Transverse colon (tissue), 4 donors: Measurements from ENCODE around the gene NKD1. TPM values are rescaled to one million over a fixed set of nuclear protein-coding genes. Genes with fewer than 3 reads are reported as not detected.
A peak's percentile ranks its signal among the peaks of the same experiment; 100 is the strongest.

Experiments
- DNase-seq: peaks from one replicate; pipeline ENCODE4 v3.0.0-alpha.2; 2019
- H3K27ac ChIP-seq, 4 donors: fragments of 200-600 bp; sonication (generic); 2 replicates each; pipeline ENCODE4 v1.5.1; 2016 to 2018; ENCODE audit warnings: inconsistent platforms in 4 of 4
- H3K27me3 ChIP-seq: fragments of 200-600 bp; sonication (generic); 2 replicates; pipeline ENCODE4 v1.5.1; 2017; ENCODE audit warnings: inconsistent platforms
- H3K36me3 ChIP-seq, 4 donors: fragments of 200-600 bp; sonication (generic); 2 replicates each; pipeline ENCODE4 v1.5.1; 2017 to 2019; ENCODE audit warnings: inconsistent platforms in 4 of 4
- H3K4me1 ChIP-seq, 4 donors: fragments of 200-600 bp; sonication (generic); 2 replicates each; pipeline ENCODE4 v1.5.1; 2017 to 2020; ENCODE audit warnings: inconsistent platforms in 4 of 4
- H3K4me3 ChIP-seq, 4 donors: fragments of 200-600 bp; sonication (generic); 1 replicate in 1 of 4; 2 replicates in 3 of 4; pipeline versions ENCODE4 v1.5.1 to v1.6.1; 2017 to 2019; ENCODE audit warnings: inconsistent platforms in 4 of 4
- H3K9me3 ChIP-seq, 2 donors: fragments of 200-600 bp; sonication (generic); 2 replicates each; pipeline ENCODE4 v1.5.1; 2017 to 2019; ENCODE audit warnings: inconsistent platforms in 2 of 2
- EP300 ChIP-seq: sonication (generic); formaldehyde crosslinking; IDR thresholded peaks from one replicate; pipeline ENCODE4 v1.6.1; 2017; ENCODE audit warnings: antibody characterized with exemption, low read depth
- POLR2A ChIP-seq: fragments of 450-650 bp; IDR thresholded peaks from one replicate; pipeline ENCODE4 v1.6.1; 2016; ENCODE audit warnings: antibody characterized with exemption, mild to moderate bottlenecking, moderate library complexity
- POLR2AphosphoS5 ChIP-seq, 3 donors: sonication (generic); formaldehyde crosslinking; IDR thresholded peaks; one replicate each; pipeline ENCODE4 v1.6.1; 2016; ENCODE audit warnings: antibody characterized with exemption in 3 of 3
- WGBS, 2 donors: methylation state at CpG; one replicate each; pipeline ENCODE4 v1.1.5; 2018; ENCODE audit warnings: low coverage in 1 of 2; 5-methylcytosine and 5-hydroxymethylcytosine counted together
- in situ Hi-C, 4 donors: fragments of 200-750 bp; cut with MboI; loops; one replicate each; pipeline versions ENCODE4 v1.15.0 to v1.15.1; 2017; ENCODE audit warnings: low sequenced_read_pairs in 3 of 4, low pct_ligation_motif_present in 1 of 4, low pct_unique_long_range_greater_than_20kb in 1 of 4
- intact Hi-C: fragments of 100-400 bp; cut with DNase I; formaldehyde crosslinking; loops from one replicate; pipeline ENCODE4 v1.15.1; 2023; ENCODE audit warnings: low total_unique reads
- total RNA-seq, 4 donors: library from RNA; depleted of rRNA; stranded (reverse); fragments of >200 nt; gene quantifications; one replicate each; pipeline ENCODE4 v1.1.0, GENCODE V29; 2016
- TF ChIP-seq, protein P1 (sequence below), 5 experiments: fragments of 200-600 bp in 3 of 5; fragments of 450-650 bp in 2 of 5; sonication (generic) in 3 of 5; IDR thresholded peaks; 1 replicate in 2 of 5; 2 replicates in 3 of 5; pipeline ENCODE4 v1.5.1; 2016 to 2017; ENCODE audit warnings: antibody characterized with exemption in 5 of 5, inconsistent platforms in 3 of 5, mild to moderate bottlenecking in 2 of 5, moderate library complexity in 1 of 5

Gene NKD1
- total RNA-seq, 4 donors from 2014 or later: 1.7 to 98.1 (median 2.5) TPM

DNA sequence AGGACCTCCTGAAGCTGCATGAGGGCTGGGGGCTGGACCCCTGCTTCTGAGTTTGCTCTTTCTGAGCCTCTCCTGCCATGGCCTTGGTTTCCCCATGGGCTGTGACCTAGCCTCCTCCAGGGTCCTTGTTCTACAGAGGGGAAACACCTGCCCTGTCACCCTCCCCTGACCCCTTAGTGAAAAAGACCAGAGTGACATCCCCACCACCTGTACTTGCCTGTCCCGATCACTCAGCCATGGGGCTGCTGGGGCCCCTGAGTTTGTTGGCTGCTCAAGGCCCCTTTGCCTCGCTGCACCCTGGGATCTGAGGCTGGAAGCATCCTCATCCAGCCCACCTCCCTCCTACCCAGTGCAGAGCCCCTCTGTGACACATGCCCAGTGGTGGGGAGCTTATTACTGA is 146.0 kb downstream of the NKD1 start:
- in situ Hi-C loops: no loop called here
- Histone ChIP-seq H3K27me3 (no peaks in the 10 kb centered on the region), H3K36me3 (no peaks in the 10 kb centered on the region), H3K27ac (peak overlapping the region in 2 of 4 donors; percentile 4 to 45), H3K9me3 (no peaks in the 10 kb centered on the region), H3K4me3 (no peak overlapping the region), H3K4me1 (peaks cover 11 to 29% (median 21%) of the 10 kb centered on the region in 4 donors)
- no peak for DNase-seq
- TF ChIP-seq POLR2A (no peak), POLR2AphosphoS5 (IDR thresholded peaks at IDR 0.05) (no peak), EP300 (no peak)
- TF ChIP-seq, protein P1, sequence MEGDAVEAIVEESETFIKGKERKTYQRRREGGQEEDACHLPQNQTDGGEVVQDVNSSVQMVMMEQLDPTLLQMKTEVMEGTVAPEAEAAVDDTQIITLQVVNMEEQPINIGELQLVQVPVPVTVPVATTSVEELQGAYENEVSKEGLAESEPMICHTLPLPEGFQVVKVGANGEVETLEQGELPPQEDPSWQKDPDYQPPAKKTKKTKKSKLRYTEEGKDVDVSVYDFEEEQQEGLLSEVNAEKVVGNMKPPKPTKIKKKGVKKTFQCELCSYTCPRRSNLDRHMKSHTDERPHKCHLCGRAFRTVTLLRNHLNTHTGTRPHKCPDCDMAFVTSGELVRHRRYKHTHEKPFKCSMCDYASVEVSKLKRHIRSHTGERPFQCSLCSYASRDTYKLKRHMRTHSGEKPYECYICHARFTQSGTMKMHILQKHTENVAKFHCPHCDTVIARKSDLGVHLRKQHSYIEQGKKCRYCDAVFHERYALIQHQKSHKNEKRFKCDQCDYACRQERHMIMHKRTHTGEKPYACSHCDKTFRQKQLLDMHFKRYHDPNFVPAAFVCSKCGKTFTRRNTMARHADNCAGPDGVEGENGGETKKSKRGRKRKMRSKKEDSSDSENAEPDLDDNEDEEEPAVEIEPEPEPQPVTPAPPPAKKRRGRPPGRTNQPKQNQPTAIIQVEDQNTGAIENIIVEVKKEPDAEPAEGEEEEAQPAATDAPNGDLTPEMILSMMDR (IDR thresholded peaks at IDR 0.05): no peak
- intact Hi-C loops: no loop called here
- 100% methylated on average over 2 of the region's 2 CpGs; no CpG with 5 or more reads in 1 of the 2 donors for whole genome bisulfite sequencing, 2 donors

DNA sequence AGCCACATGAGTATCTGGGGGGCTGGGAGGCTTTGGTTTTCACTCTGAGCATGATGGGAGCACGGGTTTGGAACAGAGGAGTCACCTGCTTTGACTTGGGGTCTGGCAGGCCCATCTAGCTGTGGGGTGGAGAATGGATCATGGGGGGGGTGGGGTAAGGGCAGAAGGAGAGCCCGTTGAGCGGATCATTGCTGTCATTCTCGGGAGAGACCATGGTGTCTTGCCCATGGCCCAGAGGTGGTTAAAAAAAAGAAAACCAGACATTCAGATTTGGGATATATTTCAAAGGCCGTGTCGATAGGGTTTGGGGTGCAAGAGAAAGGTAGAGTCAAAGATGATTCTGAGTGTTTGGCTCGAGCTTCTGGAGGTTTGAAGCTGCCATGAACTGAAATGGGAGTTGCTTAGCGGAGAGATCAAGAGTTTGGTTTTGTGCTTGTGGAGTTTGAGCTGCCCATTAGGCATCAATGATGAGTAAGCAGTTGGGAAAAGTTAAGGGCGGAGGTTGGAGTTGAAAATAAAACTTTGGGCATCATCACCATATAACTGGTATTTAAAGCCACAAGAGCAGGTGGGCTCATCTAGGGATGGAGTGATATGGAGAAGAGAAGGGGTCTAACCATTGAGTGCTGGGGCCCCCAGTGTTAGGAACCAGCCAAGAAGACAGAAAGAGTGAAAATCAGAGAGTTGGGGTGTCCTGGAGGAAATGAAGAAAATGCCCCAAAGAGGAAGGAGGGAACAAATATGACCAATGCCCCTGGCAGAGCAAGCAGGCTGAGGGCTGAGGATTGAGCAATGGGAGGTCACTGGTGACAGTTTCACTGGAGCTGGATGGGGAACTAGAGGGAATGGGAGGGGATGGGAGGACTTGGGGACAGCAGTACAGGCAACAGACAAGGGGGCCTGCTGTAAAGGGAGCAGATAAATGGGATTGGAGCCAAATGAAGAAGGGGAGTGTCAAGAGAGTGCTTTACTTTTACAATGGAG is 147.1 kb downstream of the NKD1 start:
- 93 to 94% methylated on average over 4 to 9 of the region's 9 CpGs for WGBS, 2 donors
- no peak for TF ChIP-seq EP300
- TF ChIP-seq, protein P1 (IDR thresholded peaks at IDR 0.05): no peak
- TF ChIP-seq POLR2AphosphoS5 (IDR thresholded peaks at IDR 0.05): no peak
- TF ChIP-seq POLR2A: no peak
- peaks cover 11 to 29% (median 21%) of the 10 kb centered on the region in 4 donors for H3K4me1 ChIP-seq
- H3K36me3 ChIP-seq: no peaks in the 10 kb centered on the region
- no peaks in the 10 kb centered on the region for H3K27me3 ChIP-seq
- no peak overlapping the region for H3K4me3 ChIP-seq
- in situ Hi-C loops (no loop called here), intact Hi-C loops (no loop called here)
- no peak for DNase-seq
- peak overlapping the region; percentile 40 to 64 (median 55) for H3K27ac ChIP-seq
- H3K9me3 ChIP-seq: no peaks in the 10 kb centered on the region

DNA sequence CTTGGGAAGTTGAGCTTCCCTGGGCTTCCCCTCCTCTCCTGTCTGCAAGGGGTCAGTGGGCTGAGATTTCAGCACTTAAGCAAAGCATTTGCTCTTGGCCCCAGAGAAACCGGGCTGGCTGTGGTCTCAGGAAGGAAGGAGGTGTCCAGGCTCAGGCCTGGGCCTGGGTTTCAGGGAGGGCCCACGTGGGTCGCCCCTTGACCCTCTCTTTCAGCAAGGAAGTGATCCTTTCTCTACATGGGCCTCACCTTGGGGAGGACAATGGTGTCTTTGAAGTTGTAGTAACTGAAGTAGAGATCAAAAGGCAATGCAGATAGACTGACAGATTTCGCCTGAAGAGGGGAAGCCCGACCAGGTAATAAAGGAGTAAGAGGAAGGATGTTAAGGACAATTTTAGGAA is 147.9 kb downstream of the NKD1 start:
- Histone ChIP-seq H3K27me3 (no peaks in the 10 kb centered on the region), H3K9me3 (no peaks in the 10 kb centered on the region), H3K4me3 (no peak overlapping the region), H3K4me1 (peaks cover 11 to 29% (median 21%) of the 10 kb centered on the region in 4 donors), H3K36me3 (no peaks in the 10 kb centered on the region), H3K27ac (peak overlapping the region; percentile 40 to 64 (median 55))
- no peak for DNase-seq
- intact Hi-C loops: no loop called here
- 39 to 43% methylated on average over 3 to 5 of the region's 5 CpGs for WGBS, 2 donors
- TF ChIP-seq, protein P1 (IDR thresholded peaks at IDR 0.05): no peak
- no peak for TF ChIP-seq POLR2A
- TF ChIP-seq EP300: no peak
- in situ Hi-C loops: no loop called here

DNA sequence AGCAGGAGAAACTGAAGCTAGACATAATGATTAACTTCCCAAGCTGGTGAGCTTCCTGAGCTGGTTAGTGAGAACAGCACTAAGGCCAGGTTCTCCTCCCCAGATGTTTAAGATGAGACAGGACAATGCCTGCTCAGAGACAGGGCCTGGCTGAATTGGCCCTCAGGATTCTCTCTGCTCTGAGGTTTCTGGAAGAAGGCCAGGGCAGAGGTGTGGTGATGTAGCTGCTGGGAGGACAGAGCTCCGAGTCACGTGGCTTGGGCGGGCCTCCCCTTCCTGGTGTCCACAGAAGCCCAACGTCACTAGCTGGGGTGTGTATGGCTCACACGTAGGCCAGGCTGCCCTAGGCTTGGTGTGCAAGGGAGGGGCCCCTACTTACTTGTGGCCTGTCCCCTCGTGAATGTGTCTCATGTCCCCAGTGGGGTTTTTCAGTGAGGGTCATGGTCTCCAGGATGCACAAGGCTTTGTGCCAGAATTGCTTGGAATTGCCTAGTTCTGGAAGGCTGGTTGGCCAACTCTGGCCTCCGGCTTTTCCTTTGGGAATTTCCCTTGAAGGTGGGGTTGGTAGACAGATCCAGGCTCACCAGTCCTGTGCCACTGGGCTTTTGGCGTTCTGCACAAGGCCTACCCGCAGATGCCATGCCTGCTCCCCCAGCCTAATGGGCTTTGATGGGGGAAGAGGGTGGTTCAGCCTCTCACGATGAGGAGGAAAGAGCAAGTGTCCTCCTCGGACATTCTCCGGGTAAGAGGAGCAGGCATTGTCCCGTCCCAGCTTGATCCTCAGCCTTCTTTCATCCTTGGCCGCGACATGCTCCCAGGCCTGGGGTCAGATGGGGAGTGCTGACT is 148.6 kb downstream of the NKD1 start:
- 19 to 71% methylated on average over 5 to 15 of the region's 15 CpGs for WGBS, 2 donors
- no peaks in the 10 kb centered on the region for H3K27me3 ChIP-seq
- in situ Hi-C loops: no loop called here
- H3K4me1 ChIP-seq: peaks cover 11 to 29% (median 21%) of the 10 kb centered on the region in 4 donors
- no peaks in the 10 kb centered on the region for H3K36me3 ChIP-seq
- no peak overlapping the region for H3K4me3 ChIP-seq
- intact Hi-C loops: no loop called here
- TF ChIP-seq POLR2AphosphoS5 (IDR thresholded peaks at IDR 0.05) (peak in 2 of 3 donors; percentile 15 to 16), EP300 (peak; percentile 11), POLR2A (no peak)
- TF ChIP-seq, protein P1 (IDR thresholded peaks at IDR 0.05): no peak
- peak; percentile 91 for DNase-seq
- no peaks in the 10 kb centered on the region for H3K9me3 ChIP-seq
- H3K27ac ChIP-seq: peak overlapping the region; percentile 40 to 64 (median 55)
